Stimulated activated CD8-positive, alpha-beta memory T cell treated with anti-CD3 and anti-CD28 coated beads, Interleukin-4, amount 100 ng/mL, for 1 hour (primary cell): ENCODE results near the gene CSF1R.

Source experiments
- DNase-seq, 2 donors: peaks; one replicate each; pipeline ENCODE4 v3.0.0-alpha.2; 2020; ENCODE audit warnings: low read depth in 2 of 2, low spot score in 1 of 2

The CSF1R gene

DNA sequence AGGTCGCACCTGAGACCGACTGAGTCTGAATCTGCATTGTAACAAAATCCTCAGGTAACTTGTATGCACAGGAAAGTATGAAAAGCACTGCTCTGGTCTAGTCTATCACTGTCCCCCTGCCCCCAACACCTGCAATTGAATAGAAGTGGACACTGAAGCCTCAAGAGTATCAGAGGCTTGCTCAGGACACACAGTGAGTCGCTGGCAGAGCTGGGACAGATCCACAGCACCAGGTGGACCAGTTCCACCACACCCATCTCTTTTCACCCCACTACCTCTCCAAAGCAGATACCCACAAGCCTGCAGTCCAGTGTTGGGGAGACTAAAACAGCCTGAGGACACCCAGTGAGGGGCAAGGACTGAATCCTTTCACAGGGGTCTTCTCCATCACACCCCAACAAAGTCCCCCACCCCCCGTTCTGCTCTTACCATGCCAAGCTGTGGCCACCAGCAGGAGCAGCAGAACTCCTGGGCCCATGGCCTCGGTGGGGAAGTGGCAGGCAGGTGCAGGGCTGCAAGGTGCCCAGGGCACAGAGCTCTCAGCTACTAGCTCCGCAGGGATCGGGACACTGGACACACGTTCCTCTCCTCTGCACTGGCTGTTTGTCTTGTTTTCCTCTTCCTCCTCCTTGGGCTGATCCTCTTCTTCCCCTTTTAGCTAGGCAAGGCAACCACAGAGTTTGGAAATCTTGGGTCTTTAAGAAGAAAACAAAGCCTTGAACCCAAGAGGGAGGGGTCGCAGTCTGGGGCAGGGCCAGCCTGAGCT, at the start of gene CSF1R:
Gene CSF1R, minus strand, starts transcription at position 605 of the 766 bp plus-strand sequence. Its CDS starts 127 bp downstream, at position 478.
- no peak for DNase-seq

- no peak for DNase-seq
Measured at GRCh38 chr5:150135557-150136304, 49.4 kb upstream of the CSF1R start.

- no peak for DNase-seq
Measured at GRCh38 chr5:150134198-150134588, 47.8 kb upstream of the CSF1R start.

DNA sequence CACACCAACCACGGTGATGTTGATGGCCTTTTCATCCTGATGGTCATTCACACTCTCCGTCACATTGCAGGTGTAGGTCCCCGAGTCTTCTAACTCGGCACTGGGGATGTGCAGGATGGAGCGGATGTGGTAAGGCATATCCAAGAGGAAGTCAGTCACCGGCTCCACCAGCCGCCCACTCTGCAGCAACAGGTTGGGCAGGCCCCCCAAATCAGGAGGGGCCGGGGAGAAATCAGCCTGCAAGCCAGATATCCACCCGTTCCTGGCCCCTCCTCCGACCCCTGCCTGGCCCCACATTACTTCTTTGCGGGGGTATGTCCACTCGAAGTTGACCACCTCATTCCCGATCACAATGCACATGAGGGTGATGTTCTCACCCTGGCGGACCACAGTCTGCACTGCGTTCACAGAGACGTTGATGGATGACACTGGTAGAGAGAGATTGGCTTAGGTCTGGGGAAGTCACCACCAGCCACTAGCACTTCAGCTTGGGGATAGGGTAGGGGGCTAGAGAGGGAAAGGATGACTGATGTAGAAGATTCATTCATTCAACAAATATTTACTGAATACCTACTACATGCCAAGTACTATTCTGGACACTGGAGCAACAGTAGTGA, 47.3 kb upstream of the CSF1R start:
- no peak for DNase-seq

GRCh38 chr5:150132740-150133139, 46.4 kb upstream of the CSF1R start:
- no peak for DNase-seq

DNA sequence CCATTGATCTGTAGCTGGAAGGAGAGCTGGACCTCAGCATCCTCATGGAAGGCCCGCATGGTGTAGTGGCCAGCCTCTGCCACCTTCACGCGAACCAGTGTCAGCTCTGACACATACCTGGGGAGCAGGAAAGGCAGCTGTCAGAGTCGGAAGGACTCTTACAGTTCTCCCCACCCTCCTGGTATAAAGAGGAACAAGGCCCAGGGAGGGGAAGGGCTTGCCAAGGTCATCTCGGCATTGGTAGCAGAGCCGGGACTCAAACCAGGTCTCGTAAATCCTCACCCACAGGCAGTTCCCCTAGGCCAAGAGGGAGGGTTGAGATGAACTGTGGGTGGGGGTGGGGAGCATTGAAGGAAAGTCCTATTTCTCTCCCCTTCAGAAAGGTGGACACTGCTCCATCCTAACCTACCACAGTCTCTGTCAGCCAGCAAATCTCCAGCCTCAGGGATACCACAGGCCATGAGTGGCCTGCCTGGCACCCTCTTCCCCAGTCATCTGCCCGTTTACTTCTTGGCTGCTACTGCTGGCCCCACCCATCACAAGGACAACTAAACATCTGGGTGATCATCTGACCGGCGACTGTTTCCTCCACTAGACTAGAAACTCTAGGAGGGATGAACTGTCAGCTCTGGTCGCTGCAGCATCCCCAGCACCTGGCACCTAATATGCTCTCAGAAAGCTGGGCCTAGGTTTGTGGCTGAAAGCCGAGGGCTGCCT, 45.8 kb upstream of the CSF1R start:
- DNase-seq: no peak

DNA sequence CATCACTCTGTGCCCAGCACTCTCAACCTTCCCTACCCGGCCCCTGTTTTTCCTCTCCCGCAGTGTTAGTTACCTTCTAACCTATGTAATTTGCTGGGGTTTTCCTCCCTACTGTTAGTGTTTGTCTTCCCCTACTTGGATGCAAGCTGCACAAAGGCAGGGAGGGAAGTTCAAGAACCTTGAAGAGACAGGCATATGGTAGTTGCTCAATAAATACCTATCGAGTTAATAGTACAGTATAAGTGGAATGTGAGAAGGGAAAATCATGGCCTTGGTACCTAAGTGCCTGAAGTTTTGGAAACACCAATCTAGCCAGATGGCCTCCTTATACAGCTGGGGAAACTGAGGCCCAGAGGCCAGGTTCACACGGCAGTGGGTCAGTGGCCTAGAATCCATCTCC, 45.1 kb upstream of the CSF1R start:
- DNase-seq: no peak

- DNase-seq: no peak
Measured at GRCh38 chr5:150130493-150130922, 44.2 kb upstream of the CSF1R start.

GRCh38 chr5:150129813-150130492, 43.6 kb upstream of the CSF1R start:
- no peak for DNase-seq

- DNase-seq: no peak
Measured at GRCh38 chr5:150129454-150129812, 43.1 kb upstream of the CSF1R start.

- no peak for DNase-seq
Measured at GRCh38 chr5:150126921-150127265, 40.5 kb upstream of the CSF1R start.

DNA sequence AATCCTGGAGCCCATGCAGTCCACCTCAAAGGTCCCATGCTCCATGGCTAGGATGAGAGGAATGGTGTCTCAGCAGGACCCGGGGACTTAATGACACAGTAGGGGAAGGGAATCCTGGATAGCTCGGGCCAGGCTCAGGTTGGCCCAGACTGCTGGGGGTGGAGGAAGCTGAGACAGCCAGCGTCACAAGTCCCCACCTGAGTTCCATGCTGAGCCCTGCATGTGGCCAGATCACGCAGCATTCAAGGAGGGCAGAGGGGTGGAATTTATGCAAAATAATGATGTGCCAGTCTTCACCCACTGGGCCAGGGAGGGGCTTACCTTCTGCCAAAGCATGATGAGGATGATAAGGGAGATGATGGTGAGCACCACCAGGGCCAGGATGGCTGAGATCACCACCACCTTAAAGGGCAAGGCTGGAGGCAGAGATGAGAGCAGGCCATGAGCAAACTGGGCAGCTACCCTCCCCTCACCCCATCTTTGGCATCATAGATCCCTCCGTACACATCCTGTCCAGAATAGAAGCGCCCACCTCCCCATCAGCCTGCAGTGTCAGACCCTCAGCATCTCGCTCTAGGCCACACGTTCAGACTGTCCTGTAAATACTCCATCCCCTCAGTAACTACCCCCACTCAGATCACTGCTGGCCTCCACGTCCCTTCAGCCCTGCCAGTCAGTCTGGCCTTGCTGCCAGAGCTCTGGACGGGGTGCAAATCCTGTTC, 40.0 kb upstream of the CSF1R start:
- no peak for DNase-seq

DNA sequence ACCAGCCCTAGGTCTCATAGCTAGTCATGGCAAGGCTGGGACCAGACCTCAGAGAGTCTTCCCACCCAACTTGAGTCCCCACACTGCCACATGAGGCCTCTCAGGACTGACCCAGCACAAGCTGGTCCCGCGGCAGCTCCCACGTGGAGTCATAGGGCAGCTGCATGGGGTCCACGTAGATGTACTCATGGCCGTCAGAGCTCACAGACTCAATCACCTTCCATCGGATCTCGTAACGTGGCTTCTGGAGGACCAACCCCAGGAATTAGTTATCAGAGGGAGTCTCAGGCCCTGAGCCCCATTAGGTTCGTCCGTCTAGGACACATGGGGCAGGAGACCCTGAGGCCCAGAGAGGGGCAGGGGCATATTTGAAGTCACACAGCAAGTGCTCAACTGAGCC, 39.0 kb upstream of the CSF1R start:
- no peak for DNase-seq

GRCh38 chr5:150124596-150124995, 38.2 kb upstream of the CSF1R start:
- DNase-seq: no peak

DNA sequence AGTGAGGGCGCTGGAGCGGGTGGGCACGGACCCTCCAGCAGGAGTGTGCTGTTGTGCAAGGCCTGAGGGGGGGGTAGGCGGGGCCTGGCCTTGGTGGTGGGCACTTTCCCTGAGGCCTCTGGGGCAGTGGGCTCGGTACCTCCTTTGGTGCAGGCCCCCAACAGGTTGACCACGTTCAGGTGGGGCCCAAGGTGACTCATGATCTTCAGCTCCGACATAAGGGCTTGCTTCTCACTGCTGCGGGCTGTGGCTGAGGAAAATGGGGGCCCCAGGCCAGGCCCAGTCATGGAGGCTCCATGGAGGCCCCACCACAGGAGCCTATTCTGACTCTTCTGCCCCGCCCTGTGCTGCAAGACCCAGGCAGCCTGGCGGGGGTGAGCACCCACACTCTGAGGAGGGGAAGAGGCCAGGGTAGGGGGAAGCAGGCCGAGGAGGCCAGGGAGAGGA, 37.8 kb upstream of the CSF1R start:
- no peak for DNase-seq

- no peak for DNase-seq
Measured at GRCh38 chr5:150123542-150123941, 37.2 kb upstream of the CSF1R start.

DNA sequence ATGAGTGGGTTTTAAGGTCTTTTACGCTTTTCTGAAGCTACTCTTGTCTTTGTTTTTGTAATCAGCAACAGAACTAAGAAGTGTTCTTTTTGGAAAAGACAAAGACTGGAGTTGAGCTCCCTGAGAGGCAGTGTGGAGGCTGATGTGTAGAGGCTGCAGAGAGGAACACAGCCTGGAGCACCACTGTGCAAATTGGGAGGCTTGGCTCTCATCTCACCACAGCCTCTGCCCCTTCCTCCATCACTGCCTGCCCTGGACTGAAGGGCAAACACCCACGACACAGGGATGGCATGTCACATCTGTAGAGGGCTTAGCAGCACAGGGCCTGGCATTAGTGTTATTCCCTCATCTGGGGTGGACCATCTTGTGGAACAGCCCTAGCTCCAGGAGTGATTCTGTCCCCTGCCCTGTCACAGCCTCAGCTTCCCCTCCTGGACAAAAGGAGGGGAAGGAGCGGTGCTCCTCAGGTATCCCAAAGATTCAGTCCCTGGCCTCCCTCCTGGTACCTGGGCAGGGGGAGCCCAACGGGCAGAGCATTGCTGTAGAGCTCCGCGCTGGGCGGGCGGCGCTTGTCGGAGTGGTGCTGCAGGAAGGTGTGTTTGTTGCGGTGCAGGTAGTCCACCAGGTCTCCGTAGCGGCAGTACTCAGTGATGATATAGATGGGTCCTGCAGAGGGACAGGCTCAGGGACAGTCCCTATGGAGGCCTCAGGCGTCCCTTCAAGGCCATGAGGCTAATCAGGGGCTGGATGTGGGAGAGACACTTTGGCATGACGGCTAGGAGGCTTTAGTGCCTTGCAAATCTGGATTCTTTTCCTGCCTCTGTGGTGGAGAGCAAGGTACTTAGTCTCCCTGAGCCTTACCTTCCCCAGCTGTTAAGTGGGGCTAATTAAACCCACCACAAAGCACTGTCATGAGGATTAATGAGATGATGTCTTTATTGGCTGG, 36.5 kb upstream of the CSF1R start:
- DNase-seq: no peak

GRCh38 chr5:150122158-150122510, 35.8 kb upstream of the CSF1R start:
- DNase-seq: no peak

GRCh38 chr5:150121448-150122157, 35.2 kb upstream of the CSF1R start:
- DNase-seq: no peak
